HK-2 (cell line): ENCODE results near the gene TNNT3.
"Not testable (repeated sequence)": the region's sequence is repeated elsewhere in the genome, so short reads cannot be mapped to it uniquely, and the experiment has no call there.

ENCODE experiments used
- DNase-seq: peaks from one replicate; pipeline ENCODE4 v3.0.0-alpha.2; 2018; ENCODE audit not compliant: unreplicated experiment

TNNT3 gene

DNA sequence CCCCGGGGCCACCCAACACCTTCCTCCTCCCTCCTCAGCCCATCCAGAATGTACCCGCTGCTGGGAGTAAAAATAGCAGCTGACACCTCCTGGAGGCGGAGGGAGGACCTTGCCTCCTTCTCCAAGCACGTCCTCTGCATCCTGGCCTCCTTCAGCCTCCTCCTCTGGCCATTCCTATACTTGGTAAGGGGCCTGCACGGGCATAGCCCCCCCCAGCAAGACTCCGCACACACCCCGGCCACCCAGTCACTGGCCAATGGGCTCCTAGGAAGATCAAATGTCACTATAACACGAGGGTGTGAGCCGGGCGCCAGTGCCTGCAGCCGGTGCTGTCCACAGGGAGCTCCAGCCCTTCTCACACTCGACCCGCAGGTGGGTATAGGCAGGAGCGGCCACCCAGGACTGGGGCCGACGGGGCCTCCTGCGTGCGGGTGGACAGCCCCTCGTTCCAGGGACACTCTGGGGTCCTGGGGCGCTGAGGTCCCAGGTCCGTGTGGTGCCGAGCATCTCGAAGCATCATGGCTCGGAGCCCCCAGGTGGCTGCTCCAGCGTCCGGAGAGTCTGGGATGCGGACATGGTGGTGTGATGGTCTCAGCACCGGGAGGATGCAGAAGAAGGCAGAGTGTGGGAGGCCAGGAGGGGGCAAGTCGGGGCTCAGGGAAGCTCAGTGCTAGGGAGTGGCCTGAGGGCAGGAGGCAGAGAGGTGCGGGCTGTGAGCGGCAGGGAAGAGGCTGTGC, at the start of gene TNNT3:
TSS of gene TNNT3 (plus strand) at position 313 of the 737 bp plus-strand sequence. CDS start 3,172 bp downstream, outside the sequence.
- DNase-seq = no peak

GRCh38 chr11:1870326-1870696, 49.2 kb upstream of the TNNT3 start:
- DNase-seq = no peak

GRCh38 chr11:1870721-1871466, 48.6 kb upstream of the TNNT3 start:
- no peak for DNase-seq

DNA sequence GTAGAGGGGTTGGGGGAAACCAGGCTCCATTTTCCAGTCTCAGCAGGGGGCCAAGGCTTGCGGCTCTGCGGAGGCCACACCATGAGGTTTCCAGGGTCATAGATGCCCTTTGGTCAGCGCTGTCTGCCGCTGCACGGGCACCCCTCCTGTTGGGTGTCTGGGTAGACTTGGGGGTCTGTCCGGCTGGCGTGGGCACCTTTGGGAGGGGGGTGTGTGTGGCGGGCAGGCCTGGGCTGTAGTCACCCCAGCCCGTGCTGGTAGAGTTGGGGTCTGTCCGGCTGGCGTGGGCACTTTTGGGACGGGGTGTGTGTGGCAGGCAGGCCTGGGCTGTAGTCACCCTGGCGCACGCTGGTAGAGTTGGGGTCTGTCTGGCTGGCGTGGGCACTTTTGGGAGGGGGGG, 48.0 kb upstream of the TNNT3 start:
- no peak for DNase-seq

DNA sequence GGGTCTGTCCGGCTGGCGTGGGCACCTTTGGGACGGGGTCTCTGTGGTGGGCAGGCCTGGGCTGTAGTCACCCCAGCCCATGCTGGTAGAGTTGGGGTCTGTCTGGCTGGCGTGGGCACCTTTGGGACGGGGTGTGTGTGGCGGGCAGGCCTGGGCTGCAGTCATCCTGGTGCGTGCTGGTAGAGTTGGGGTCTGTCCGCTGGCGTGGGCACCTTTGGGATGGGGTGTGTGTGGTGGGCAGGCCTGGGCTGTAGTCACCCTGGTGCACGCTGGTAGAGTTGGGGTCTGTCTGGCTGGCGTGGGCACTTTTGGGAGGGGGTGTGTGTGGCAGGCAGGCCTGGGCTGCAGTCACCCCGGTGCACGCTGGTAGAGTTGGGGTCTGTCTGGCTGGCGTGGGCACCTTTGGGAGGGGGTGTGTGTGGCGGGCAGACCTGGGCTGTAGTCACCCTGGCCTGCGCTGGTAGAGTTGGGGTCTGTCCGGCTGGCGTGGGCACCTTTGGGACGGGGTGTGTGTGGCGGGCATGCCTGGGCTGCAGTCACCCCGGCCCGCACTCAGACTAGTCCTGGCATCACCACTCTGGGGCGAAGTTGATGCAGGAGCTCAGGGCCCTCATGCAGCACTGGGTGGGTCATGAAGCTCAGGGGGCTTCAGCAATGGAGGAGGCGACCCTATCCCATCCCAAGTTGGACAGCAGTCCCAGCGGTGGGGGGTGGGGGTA, 47.1 kb upstream of the TNNT3 start:
- no peak for DNase-seq

DNA sequence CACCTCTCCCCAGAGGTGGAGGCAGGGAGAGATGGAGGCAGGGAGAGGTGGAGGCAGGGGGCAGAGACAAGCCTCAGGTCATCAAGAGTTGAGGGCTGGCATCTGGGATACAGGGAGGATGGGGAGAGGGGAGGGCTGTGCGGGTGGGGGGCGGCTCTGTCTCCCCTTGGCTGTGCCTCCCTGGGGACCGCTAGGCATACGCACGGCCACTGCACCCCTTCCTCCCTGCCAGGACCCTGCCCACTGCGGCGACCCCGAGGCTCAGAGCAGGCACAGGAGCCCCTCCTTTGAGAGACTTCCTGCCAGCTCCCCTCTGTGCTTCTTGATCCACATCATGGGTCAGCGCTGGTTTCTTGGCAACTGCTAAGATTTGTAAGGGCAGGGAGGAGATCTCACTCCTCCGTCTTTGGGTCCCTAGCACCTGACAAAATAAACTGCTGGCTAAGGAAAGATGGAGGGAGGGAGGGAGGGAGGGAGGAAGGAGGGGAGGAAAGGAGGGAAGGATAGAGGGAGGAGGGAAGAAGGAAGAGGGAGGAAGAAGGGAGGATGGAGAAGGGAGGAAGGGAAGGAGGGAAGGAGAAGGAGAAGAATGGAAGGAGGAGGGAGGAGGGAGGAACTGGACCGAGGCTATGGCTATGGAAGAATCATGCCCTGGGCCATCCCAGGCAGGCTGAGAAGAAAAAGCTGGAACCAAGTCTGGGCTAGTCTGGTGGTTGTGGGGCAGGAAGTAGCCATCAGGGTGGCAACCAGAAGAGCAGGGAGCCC, 46.3 kb upstream of the TNNT3 start:
- DNase-seq = no peak

DNA sequence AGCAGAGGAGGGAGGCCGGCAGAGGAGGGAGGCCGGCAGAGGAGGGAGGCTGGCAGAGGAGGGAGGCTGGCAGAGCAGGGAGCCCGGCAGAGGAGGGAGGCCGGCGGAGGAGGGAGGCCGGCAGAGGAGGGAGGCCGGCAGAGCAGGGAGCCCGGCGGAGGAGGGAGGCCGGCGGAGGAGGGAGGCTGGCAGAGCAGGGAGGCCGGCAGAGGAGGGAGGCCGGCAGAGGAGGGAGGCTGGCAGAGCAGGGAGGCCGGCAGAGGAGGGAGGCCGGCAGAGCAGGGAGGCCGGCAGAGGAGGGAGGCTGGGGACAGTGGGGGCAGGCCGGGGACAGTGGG, 45.7 kb upstream of the TNNT3 start:
- DNase-seq = not testable (repeated sequence)

DNA sequence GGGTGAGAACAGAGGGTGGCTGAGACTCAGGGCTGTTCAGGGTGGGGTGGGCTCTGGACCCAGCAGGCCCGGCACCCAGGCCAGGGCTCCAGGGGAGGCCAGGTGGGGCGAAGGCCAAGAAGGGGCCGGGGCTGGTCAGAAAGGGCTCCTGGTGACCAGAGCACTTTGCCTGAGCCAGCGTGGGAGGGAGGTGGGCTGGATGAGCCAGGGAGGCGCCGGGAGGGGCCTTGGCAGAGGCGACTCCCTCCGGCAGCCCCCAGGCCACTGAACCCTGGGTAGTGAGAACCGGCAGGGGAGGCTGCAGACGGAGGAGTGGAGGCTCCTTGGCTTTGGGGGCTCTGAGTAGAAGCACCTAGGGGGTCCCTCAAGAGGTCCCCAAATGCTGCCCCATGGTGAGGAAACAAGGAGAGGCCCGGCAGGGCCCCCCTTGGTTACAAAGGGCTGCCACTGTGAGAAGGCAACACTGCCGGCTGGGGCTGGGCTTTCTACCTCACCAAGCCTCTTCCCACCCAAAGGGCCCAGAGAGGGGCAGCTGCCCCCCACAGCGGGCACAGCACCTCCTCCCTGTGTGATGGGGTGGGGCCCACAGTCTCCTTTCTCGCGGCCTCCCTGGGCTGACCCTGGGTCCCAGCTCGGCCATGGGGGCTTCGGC, 44.9 kb upstream of the TNNT3 start:
- not testable (repeated sequence) for DNase-seq

GRCh38 chr11:1875093-1875850, 44.2 kb upstream of the TNNT3 start:
- no peak for DNase-seq

DNA sequence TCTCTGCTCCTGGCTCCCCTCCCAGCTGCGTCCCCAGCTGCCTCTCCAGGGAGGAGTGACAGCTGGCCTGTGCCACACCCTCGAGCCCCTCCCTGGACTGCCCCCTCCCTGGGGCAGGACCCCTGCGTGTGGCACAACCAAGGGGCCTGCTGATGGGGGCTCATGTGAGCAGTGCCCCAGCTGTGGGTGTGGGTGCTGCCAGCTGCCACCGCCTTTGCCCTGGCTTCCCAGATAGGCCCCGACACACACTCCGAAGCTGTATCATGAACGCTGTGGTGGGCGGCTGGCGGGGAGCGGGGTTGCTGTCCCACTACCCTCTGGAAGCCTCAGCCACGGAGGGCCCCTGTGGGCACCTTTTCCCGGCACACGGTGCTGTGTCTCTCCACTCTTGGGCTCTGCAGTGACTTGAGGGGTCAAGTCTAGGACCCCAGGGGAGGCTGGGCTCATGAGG, 43.6 kb upstream of the TNNT3 start:
- not testable (repeated sequence) for DNase-seq

GRCh38 chr11:1876361-1877063, 43.0 kb upstream of the TNNT3 start:
- no peak for DNase-seq

DNA sequence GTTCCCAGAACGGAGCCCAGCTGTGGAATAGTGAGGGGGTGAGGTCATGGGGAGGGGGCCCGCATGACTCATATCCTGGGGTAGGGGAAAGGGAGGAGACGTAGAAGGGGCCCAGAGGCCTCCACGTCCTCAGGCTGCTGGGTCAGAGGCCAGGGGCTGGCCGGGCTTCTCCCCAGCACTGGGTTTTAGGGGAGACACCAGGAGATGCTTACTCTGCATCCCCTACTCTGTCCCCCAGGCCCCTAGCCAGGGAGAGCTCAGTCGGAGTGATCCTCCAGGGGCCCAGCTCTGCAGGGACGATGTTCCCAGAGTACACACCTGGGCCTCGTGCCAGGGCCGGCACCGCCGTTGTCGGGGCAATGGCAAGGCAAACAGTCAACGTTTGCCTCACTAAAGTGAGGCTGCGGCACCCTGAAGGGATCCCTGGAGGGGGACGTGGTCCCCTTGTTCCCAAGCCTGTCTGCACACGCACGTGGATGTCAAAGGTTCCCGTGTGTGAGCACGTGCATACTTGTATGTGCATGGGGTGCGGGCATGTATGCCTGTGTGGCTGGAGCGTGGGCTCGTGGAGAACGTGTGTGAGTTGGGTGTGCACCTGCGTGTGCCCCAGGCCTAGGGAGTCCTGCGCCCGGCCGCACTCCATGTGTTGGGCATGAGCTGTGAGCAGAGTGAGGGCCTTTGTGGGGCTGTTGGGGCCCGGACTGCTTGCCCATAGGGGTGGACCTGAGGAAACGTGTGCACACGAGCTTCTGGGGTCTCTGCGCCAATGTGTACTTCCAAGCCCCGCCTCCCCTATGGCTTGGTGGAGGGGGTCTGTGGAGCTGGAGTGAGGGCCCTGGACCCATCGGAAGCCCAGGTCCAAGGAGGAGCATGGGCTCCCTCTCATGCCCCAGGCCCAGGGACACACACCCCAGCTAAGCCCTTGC, 42.0 kb upstream of the TNNT3 start:
- DNase-seq = no peak

- DNase-seq = no peak
These were observed 41.1 kb upstream of the TNNT3 start for GRCh38 chr11:1878137-1879031.

DNA sequence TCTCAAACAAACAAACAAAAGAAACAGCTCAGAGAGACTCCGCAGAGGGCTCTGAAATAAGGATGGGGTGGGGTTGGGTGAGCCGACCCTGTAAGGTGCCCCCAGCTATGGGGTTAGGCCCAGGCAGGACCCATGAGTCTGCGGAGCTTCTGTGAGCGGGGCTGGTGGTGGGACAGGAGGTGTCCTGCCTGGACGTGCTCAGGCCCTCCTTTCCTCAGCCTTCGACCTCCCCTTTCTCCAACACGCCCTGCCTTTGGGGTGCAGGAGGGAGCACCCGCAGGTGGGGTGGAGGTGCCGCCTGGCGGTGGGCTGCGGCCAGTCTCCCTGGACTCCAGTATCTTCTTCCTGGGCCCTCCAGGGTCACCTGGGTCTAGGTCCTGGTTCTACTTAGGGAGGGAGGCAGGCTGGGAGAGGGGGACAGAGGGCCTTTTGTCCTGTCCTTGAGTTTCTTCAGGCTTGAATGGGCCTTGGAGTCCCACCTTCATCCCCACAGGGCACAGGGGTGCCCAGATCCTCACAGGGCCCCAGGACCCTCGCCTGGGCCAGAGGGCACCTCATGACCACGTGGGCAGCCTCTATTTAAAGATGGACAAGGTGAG, 40.1 kb upstream of the TNNT3 start:
- no peak for DNase-seq

DNA sequence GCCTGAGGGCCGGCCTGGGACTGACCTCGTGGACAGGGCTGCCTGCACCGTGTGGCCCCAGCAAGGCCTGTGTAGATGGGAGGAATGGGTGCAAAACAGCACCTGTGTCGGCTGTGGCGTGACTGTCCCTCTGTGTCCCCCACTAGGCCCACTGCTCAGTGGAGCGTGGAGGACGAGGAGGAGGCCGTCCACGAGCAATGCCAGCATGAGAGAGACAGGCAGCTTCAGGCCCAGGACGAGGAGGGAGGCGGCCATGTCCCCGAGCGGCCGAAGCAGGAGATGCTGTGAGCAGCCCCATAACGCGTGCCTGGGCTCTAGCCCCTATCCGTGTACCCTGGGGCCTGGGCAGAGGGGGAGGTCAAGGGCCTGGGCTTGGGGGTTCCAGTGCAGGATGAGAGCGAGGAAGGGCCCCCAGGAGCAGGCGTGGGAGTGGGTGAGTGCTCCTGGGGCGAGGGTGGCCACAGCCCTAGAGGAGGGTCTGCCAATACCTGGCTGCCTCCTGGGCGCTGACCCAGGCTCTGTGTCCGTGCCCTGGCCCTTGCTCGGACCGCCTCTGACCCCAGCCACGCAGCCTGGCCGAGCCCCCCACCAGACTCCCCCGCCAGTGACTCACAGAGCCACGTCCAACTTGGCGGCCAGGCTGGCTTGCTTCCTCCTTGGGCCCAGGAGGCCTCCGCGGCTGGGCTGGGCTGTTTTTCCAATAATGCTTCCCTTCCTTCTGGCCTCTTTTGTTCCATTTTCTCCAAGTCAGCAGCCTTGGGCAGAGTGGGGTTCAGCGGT, 39.4 kb upstream of the TNNT3 start:
- no peak for DNase-seq

DNA sequence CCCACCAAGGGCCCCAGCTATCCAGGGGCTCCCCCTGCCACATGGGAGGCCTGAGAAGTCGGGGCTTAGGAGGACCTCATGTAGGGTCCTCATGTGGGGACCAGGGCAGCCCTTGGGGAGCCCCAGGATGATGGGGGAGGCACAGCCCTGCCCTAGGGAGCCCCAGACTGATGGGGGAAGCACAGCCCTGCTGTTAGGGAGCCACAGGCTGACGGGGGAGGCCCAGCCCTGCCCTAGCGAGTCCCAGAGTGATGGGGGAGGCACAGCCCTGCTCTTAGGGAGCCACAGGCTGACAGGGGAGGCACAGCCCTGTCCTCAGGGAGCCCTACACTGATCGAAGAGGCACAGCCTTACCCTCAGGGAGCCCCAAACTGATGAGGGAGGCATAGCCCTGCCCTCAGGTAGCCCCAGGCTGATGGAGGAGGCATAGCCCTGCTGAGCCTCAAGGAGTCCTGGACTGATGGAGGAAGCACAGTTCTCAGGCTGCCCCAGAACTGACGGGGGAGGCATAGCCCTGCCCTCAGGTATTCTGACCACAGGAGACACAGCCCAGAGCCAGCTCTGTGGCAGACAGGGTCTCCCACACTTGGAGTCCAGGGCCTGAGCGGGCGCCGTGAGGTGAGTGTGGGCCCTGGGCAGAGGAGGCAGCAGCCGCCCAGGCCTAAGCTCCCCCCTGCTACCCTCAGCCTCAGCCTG, 38.6 kb upstream of the TNNT3 start:
- no peak for DNase-seq
